ENCODE results near the gene LAMA1. TPM values are rescaled to one million over a fixed set of nuclear protein-coding genes. Genes with fewer than 3 reads are reported as not detected.

Gene LAMA1
- total and polyA plus RNA-seq, 2 of the 4 experiments (the other 2 are of a cell fraction) = 10.9 to 15.5 TPM

DNA sequence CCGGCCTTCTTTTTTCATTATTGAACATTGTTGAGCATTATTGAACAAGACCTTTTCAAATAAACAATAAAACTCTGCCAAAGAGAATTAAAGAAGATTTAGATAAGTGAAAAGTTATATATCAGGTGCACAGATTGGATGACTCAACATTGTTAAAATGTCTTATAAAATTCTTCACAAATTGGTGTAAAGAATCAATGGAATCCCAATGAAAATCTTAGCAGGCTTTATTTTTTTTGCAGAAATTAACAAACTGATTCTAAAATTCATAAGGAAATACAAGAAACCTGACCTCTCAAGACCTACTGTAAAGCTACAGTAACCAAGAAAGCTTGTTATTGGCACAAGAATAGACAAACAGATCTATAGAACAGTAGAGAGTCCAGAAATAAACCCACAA, 70.3 kb downstream of the LAMA1 start:
- Histone ChIP-seq H3K4me3 (ENCODE audit: insufficient read depth, low read depth, low read length) (no peak overlapping the region), H3K9me1 (ENCODE audit: insufficient read depth, low read length) (no peaks in the 10 kb centered on the region), H3K36me3 (ENCODE audit: control insufficient read depth, insufficient read depth, low read length) (no peaks in the 10 kb centered on the region), H3K27me3 (ENCODE audit: control insufficient read depth, insufficient read depth, low read length) (no peaks in the 10 kb centered on the region), H3K4me1 (ENCODE audit: control insufficient read depth, insufficient read depth, low read length) (no peaks in the 10 kb centered on the region), H3K9ac (ENCODE audit: low read depth, low read length) (no peak overlapping the region), H3K4ac (ENCODE audit: low read depth, low read length) (no peak overlapping the region), H2BK15ac (ENCODE audit: low read depth, low read length) (no peak overlapping the region), H2AK5ac (ENCODE audit: low read depth, low read length) (no peak overlapping the region), H3K9me3 (ENCODE audit: control insufficient read depth, insufficient read depth, low read length) (no peaks in the 10 kb centered on the region), H2AFZ (replicated peaks; ENCODE audit: low read length, poor library complexity) (no peak overlapping the region), H3K23ac (ENCODE audit: low read depth, low read length) (no peak overlapping the region), H3K14ac (replicated peaks; ENCODE audit: low read depth, low read length) (no peak overlapping the region), H4K20me1 (ENCODE audit: insufficient read depth, low read length) (no peaks in the 10 kb centered on the region), H4K8ac (ENCODE audit: low read depth in 2 of 2, low read length in 2 of 2) (no peak overlapping the region), H3K56ac (ENCODE audit: extremely low read depth, insufficient read depth, low read length) (no peak overlapping the region), H3K18ac (ENCODE audit: low read depth, low read length) (no peak overlapping the region), H4K5ac (ENCODE audit: low read depth, low read length) (no peak overlapping the region), H2BK20ac (ENCODE audit: low read depth, low read length) (no peak overlapping the region), H2AK9ac (replicated peaks; ENCODE audit: low read depth, low read length, poor library complexity) (no peak overlapping the region), H4K91ac (ENCODE audit: insufficient read depth, low read depth, low read length) (no peak overlapping the region), H3K79me1 (ENCODE audit: low read depth in 1 of 2, low read length in 2 of 2) (no peaks in the 10 kb centered on the region), H3K4me2 (ENCODE audit: low read depth, low read length) (no peak overlapping the region), H3K27ac (ENCODE audit: insufficient read depth, low read length) (no peak overlapping the region), H2BK120ac (ENCODE audit: low read depth, low read length) (no peak overlapping the region), H2BK5ac (ENCODE audit: low read depth, low read length, poor library complexity, severe bottlenecking) (no peak overlapping the region)
- in situ Hi-C loops (cut with MboI; ENCODE audit: low sequenced_read_pairs) = no loop called here
- TF ChIP-seq SMC3 (IDR thresholded peaks at IDR 0.05; ENCODE audit: low read depth, low read length) (no peak), MAZ (IDR thresholded peaks at IDR 0.05; ENCODE audit: borderline replicate concordance, low read depth, low read length) (no peak), NFE2L2 (IDR thresholded peaks at IDR 0.05; ENCODE audit: low read depth, low read length) (no peak), BHLHE40 (IDR thresholded peaks at IDR 0.05; ENCODE audit: low read depth, low read length) (no peak), RAD21 (IDR thresholded peaks at IDR 0.05; ENCODE audit: low read length) (no peak), MXI1 (IDR thresholded peaks at IDR 0.05; ENCODE audit: borderline replicate concordance, low read depth, low read length) (no peak), RCOR1 (IDR thresholded peaks at IDR 0.05; ENCODE audit: insufficient replicate concordance, low read length) (no peak), FOS (IDR thresholded peaks at IDR 0.05; ENCODE audit: low read depth, low read length) (no peak), RFX5 (IDR thresholded peaks at IDR 0.05; ENCODE audit: low read depth, low read length) (no peak), POLR2A (IDR thresholded peaks at IDR 0.05; ENCODE audit: low read depth, low read length) (no peak), CHD1 (IDR thresholded peaks at IDR 0.05; ENCODE audit: low read depth, low read length) (no peak), MAFK (IDR thresholded peaks at IDR 0.05; ENCODE audit: low read depth, low read length) (no peak), CEBPB (IDR thresholded peaks at IDR 0.05; ENCODE audit: low read depth, low read length) (no peak)
- TF ChIP-seq, protein P1, sequence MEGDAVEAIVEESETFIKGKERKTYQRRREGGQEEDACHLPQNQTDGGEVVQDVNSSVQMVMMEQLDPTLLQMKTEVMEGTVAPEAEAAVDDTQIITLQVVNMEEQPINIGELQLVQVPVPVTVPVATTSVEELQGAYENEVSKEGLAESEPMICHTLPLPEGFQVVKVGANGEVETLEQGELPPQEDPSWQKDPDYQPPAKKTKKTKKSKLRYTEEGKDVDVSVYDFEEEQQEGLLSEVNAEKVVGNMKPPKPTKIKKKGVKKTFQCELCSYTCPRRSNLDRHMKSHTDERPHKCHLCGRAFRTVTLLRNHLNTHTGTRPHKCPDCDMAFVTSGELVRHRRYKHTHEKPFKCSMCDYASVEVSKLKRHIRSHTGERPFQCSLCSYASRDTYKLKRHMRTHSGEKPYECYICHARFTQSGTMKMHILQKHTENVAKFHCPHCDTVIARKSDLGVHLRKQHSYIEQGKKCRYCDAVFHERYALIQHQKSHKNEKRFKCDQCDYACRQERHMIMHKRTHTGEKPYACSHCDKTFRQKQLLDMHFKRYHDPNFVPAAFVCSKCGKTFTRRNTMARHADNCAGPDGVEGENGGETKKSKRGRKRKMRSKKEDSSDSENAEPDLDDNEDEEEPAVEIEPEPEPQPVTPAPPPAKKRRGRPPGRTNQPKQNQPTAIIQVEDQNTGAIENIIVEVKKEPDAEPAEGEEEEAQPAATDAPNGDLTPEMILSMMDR (conservative IDR thresholded peaks at IDR 0.05; ENCODE audit: low read depth, low read length) = no peak
- TF ChIP-seq, protein P2, sequence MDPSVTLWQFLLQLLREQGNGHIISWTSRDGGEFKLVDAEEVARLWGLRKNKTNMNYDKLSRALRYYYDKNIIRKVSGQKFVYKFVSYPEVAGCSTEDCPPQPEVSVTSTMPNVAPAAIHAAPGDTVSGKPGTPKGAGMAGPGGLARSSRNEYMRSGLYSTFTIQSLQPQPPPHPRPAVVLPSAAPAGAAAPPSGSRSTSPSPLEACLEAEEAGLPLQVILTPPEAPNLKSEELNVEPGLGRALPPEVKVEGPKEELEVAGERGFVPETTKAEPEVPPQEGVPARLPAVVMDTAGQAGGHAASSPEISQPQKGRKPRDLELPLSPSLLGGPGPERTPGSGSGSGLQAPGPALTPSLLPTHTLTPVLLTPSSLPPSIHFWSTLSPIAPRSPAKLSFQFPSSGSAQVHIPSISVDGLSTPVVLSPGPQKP (IDR thresholded peaks at IDR 0.05; ENCODE audit: borderline replicate concordance, low read depth, low read length) = no peak
- TF ChIP-seq, protein P3, sequence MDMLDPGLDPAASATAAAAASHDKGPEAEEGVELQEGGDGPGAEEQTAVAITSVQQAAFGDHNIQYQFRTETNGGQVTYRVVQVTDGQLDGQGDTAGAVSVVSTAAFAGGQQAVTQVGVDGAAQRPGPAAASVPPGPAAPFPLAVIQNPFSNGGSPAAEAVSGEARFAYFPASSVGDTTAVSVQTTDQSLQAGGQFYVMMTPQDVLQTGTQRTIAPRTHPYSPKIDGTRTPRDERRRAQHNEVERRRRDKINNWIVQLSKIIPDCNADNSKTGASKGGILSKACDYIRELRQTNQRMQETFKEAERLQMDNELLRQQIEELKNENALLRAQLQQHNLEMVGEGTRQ (IDR thresholded peaks at IDR 0.05; ENCODE audit: low read depth, low read length) = no peak
- no TSS peak for BruUV-seq (replicated peaks)
- ChIA-PET CTCF (no interaction called here), POLR2A (ENCODE audit: unreplicated experiment) (no interaction called here)
- intact Hi-C loops (cut with micrococcal nuclease) = no loop called here
- dilution Hi-C loops (cut with HindIII; ENCODE audit: low sequenced_read_pairs, unreplicated experiment) = no loop called here
- no peak for DNase-seq
- ATAC-seq (ENCODE audit: low read depth) = no peak
- no CpG with 5 or more reads among the region's 1 CpG for WGBS, 2 experiments (ENCODE audit: extremely low coverage in 2 of 2, insufficient read length in 1 of 2)
